ENCODE measurements around the gene NLN. TPM values are rescaled to one million over a fixed set of nuclear protein-coding genes. Genes with fewer than 3 reads are reported as not detected.

The NLN gene
- total and polyA plus RNA-seq, 11 donors = 1.6 to 28.2 (median 11.6) TPM

DNA sequence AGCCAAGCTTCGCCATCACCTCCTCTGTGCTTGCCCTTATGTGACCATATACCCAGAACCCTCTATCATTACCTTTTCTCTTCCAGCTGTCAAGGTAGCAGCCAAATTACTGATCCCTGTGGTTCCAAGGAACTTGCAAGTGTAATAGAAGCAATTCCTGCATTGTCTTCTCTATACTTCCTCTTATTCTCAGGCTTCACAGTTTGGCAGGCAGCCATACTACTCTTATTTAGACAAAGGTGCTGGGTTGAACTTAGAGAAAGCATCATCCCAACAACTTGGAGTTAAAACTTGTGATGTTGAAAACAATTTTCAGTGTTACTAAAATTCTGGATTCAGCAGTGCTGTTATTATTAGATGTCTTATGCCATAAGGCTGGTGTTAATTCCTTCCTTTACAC is 93.2 kb downstream of the NLN start:
- TF ChIP-seq CTCF (IDR thresholded peaks at IDR 0.05) (no peak), POLR2A (IDR thresholded peaks at IDR 0.05) (no peak)
- 93 to 100% (median 96%) methylated on average over 1 of the region's 1 CpG for WGBS, 4 donors
- no peaks in the 10 kb centered on the region for H3K9me3 ChIP-seq
- no peak overlapping the region for H3K27ac ChIP-seq
- peaks cover 0 to 25% (median 3%) of the 10 kb centered on the region in 9 donors for H3K36me3 ChIP-seq
- H3K27me3 ChIP-seq = no peaks in the 10 kb centered on the region
- H3K4me3 ChIP-seq = no peak overlapping the region
- peaks cover 0 to 27% (median 0%) of the 10 kb centered on the region in 12 donors for H3K4me1 ChIP-seq
- intact Hi-C loops (cut with DNase I) = no loop called here
- DNase-seq (no peak), ATAC-seq (no peak)

DNA sequence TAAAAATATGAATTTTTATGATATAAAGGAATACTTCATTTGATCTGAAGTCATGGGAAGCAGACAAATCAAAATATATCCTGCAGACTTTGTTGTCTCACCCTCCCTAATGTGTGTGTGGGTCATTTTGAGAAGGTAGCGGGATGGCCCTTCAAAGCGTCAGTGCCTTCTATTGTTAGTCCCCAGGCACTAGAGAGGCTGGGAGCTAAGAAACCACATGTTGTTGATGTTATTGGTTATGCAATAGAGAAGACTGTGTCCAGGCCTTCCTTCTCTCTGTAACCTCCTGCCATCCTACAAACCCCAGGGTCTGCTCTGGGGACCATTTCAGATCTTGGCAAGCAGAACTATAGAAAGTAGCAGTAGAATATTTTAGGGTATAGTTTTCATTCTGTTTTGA is 94.7 kb downstream of the NLN start:
- H3K4me1 ChIP-seq = peaks cover 0 to 24% (median 0%) of the 10 kb centered on the region in 12 donors
- no peaks in the 10 kb centered on the region for H3K9me3 ChIP-seq
- no peak overlapping the region for H3K27ac ChIP-seq
- H3K4me3 ChIP-seq = no peak overlapping the region
- intact Hi-C loops (cut with DNase I) = no loop called here
- 85 to 94% (median 89%) methylated on average over 2 of the region's 2 CpGs for WGBS, 4 donors
- no peaks in the 10 kb centered on the region for H3K27me3 ChIP-seq
- TF ChIP-seq CTCF (IDR thresholded peaks at IDR 0.05) (no peak), POLR2A (IDR thresholded peaks at IDR 0.05) (no peak)
- ATAC-seq (peak in 2 of 4 donors; percentile 71 to 74), DNase-seq (no peak)
- H3K36me3 ChIP-seq = peaks cover 0 to 18% (median 3%) of the 10 kb centered on the region in 9 donors

- 90 to 94% (median 92%) methylated on average over 4 of the region's 4 CpGs for whole genome bisulfite sequencing, 4 donors
- no peak for DNase-seq
- H3K27me3 ChIP-seq = no peaks in the 10 kb centered on the region
- TF ChIP-seq CTCF (IDR thresholded peaks at IDR 0.05) (no peak), POLR2A (IDR thresholded peaks at IDR 0.05) (no peak)
- peaks cover 0 to 24% (median 0%) of the 10 kb centered on the region in 12 donors for H3K4me1 ChIP-seq
- H3K27ac ChIP-seq = no peak overlapping the region
- no peaks in the 10 kb centered on the region for H3K9me3 ChIP-seq
- no peak overlapping the region for H3K4me3 ChIP-seq
- intact Hi-C loops (cut with DNase I) = no loop called here
- ATAC-seq = no peak
- H3K36me3 ChIP-seq = peaks cover 0 to 13% (median under 1%) of the 10 kb centered on the region in 9 donors
Observed at GRCh38 chr5:65817931-65818330, 95.9 kb downstream of the NLN start.

DNA sequence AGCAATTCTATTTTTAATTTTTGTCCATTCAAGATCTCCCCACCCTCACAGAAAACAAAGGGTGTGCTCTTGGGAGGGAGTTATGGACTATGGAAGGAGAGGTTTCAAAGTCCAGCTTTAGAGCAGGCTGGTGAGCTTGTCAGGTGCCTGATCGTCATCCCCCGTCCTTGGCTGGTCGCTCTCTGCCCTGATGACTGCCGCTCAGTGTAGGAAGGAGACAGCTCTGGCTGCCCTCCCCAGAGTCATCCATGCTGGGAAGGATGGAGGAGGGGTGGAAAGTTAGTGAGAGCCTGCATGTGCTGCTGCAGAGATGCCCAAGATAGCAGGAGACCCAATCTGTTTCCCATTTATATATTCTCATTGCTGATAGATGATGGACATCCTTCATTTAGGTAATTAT is 96.6 kb downstream of the NLN start:
- H3K36me3 ChIP-seq = peaks cover 0 to 8% (median 0%) of the 10 kb centered on the region in 9 donors
- H3K4me3 ChIP-seq = no peak overlapping the region
- intact Hi-C loops (cut with DNase I) = no loop called here
- H3K9me3 ChIP-seq = no peaks in the 10 kb centered on the region
- ATAC-seq (peak in 1 of 4 donors; percentile 54), DNase-seq (no peak)
- no peak for TF ChIP-seq CTCF (IDR thresholded peaks at IDR 0.05)
- no peak for TF ChIP-seq POLR2A (IDR thresholded peaks at IDR 0.05)
- no peak overlapping the region for H3K27ac ChIP-seq
- H3K27me3 ChIP-seq = no peaks in the 10 kb centered on the region
- H3K4me1 ChIP-seq = peaks cover 0 to 24% (median 0%) of the 10 kb centered on the region in 12 donors
- 75 to 90% (median 84%) methylated on average over 4 of the region's 4 CpGs for WGBS, 4 donors
